Measurements from ENCODE around the gene PKIG.

GRCh38 chr20:44597930-44598329 is 15.6 kb downstream of the PKIG start:
- no peak for TF ChIP-seq CTCF (IDR thresholded peaks at IDR 0.05)
- TF ChIP-seq POLR2A (IDR thresholded peaks at IDR 0.05) = no peak
